Astrocyte of the hippocampus (primary cell): ENCODE results near the gene TMEM163.
A peak's percentile ranks its signal among the peaks of the same experiment; 100 is the strongest.
"Not testable (repeated sequence)": the region's sequence is repeated elsewhere in the genome, so short reads cannot be mapped to it uniquely, and the experiment has no call there.

Experiments
- DNase-seq: peaks from one replicate; pipeline ENCODE4 v3.0.0; 2011; ENCODE audit warnings: low read depth, low spot score

Gene TMEM163

DNA sequence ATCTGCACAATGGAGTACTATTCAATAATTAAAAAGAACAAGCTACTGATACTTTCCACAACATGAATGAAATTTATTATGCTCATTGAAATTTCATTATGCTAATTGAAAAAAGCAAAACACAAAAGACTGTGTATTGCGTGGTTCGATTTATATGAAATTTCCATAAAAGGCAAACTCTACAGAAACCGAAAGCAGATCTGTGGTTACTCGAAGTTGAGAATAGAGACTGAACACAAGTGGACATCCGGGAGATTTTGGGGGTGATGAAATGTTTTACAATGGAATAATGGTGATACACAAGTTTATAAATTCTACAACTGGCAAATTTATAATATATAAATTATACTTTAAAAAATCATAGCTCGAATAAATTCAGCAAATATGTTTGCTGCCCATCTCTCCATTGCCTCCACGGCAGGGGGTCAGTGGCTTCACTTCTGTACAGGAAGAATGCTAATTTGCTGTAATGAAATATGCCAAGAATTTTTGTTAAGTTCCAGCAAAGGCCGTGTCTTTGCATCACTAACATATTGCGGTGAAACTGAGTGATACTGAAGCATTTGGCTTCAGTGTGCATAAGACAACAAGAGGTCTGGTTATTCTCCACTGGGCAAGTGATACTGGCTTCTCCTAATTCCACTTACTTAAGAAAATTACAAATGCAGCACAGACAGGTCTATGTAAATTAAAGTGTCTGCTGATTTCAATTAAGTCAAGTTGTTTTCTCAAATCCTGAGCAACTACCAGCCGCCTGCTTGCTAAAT lies 96.7 kb downstream of the TMEM163 start:
- peak; percentile 73 for DNase-seq

DNA sequence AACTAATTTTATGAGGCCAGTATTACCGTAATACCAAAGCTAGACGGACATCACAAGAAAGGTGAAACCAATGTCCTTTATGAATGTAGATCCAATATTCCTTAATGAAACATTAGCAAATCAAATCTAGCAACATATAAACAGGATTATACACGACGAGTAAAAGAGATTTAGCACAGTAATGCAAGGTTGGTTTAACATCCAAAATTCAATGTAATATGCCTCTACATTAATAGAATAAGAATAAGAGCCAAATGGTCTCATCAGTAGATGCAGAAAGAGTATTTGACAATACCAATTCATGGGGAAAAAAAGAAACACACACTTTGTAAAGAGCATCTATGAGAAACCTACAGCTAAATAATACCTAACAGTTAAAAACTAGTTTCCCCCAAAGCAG lies 99.5 kb downstream of the TMEM163 start:
- no peak for DNase-seq

DNA sequence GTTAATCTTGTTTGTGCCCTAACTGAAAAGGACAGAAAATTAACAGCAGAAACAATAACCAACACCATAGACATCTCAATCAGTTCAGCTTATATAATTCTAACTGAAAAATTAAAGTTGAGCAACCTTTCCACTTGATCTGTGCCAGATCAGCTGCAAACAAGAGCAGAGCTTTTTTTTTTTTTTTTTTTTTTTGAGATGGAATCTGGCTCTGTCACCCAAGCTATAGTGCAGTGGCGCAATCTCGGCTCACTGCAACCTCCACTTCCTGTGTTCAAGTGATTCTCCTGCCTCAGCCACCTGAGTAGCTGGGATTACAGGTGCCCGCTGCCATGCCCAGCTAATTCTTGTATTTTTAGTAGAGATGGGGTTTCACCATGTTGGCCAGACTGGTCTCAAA lies 103.3 kb downstream of the TMEM163 start:
- not testable (repeated sequence) for DNase-seq

DNA sequence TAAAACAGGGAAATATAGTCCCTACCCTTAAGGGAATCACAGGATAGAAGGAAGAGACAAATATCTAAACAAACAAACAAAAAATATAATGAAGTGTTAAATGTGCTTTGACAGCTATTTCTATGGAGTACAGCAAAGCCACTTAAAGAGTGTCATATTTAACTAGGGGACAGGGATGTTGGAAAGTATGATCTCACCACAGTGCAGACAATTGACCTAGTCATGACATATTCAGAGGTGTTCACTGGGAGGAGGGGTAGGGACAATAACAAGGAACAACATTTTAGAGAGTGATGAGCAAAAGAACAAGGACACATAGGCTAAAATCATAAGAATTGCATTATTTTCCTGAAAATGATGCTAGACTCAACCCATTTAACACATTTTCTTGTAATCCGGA lies 107.5 kb downstream of the TMEM163 start:
- no peak for DNase-seq

DNA sequence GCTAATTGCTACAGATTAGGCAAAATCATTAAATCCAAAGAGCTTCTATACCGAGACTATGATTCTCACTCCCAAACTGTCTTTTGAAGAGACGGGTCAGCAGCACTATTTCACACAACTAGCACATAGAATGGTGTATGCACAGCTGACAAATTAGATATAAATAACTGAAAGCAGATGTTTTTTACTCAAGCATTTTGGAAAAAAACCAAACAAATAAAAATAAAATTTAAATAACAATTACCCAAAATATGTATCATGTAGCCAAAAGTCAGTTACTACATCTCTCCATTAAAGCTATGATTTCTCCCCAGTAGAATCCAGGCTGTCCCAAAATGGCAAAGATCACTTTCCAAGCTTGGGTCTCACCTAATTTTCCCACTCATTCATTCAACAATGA lies 107.9 kb downstream of the TMEM163 start:
- DNase-seq: no peak

DNA sequence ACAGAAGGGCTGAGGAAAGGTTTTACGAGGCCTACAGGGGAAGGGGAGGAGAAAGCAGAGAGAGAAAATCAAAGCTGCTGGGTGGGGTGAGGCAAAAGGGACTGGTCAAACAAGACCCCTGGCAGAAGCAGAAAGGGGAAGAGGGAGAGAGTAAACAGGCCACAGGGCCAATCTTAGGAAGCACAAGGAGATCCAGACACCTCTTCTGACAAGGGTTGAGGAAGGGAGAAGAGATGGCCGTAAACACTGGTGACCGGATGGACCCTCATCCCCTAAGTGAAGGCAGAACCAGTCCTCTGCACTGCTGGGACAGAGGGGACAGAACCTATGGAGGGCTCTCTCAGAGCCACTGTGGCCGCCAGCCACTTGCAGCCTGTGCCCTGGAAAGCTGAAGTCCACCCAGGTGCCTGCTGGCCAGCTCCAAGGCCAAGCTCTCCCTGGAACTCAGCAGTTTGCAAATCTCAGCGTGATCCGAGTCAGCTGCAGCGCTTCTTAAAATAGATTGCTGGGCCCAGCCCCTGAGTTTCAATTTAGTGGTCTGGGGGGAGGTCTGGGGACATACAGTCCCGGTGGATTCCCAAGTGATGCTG lies 108.8 kb downstream of the TMEM163 start:
- DNase-seq: no peak

DNA sequence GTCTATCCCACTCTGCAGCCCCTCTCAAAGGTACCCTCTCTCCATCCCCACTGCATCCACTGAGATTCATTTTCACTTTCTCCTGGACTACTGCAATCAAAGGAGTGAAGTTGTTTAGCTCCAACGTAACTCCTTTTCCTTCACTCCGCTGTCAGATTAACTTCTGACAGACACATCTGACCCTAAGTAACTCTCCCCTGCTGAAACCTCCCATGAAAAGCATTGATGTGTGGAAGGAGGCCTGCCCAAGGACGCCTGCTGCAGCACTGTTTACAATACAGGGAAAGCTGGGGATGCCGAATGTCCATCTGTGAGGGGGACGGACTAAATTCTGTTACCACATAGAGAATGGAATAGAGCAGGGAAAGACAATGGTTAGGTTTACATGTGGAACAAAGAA lies 114.8 kb downstream of the TMEM163 start:
- DNase-seq: no peak

DNA sequence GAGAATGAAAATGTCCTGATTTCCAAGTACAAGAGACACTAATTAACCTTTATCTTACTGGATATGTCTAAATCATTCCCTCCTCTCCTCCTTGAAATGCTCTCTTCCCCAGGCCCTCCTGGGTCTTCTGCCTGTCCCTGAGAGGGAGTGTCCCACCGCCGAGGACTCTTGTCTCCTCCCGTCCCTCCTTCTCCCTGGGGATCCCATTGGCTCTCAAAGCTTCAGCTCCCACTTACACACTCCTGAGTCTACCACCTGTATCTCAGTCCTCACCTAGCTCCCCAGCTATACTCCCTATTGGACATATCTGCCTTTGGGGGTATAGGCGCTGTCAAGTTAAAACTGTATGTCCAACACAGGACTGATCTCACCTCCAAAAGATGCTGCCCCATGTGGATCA lies 116.1 kb downstream of the TMEM163 start:
- no peak for DNase-seq

DNA sequence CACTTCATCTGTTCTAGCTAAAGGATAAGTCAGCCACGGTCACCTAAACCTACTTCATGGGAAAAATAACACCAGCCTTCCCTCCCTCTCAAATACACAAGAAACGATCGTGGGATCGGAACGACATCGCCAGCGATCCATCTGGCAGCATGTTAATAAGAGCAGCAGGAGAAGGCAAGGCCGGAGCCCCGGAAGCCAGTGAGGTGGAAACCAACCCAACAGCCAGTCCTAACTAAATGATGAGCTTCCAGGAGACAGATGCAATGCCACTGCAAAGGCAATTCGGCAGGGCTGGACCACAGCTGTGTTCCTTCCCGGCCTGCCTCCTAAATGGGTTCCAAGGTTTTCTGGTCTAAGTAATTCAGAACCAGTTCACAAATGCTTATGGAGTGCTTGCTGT lies 117.5 kb downstream of the TMEM163 start:
- no peak for DNase-seq

DNA sequence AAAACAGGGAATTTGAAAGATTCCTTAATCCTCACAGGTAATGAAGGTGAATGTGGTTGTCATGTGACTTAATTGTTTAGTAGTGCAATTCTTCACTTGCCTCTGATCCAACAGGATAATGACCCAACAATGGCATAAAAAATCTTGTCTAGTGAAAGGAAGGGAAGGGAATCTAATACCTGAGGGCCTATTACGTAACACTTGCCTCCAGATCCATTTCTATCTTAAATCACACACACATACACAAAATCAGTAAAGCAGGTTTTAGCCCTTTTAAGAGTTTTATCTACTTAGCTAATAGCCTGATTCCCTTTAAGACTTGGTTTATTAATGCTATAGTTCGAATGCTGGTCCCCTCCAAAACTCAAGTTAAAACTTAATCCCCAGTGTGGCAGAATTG lies 118.6 kb downstream of the TMEM163 start:
- no peak for DNase-seq

DNA sequence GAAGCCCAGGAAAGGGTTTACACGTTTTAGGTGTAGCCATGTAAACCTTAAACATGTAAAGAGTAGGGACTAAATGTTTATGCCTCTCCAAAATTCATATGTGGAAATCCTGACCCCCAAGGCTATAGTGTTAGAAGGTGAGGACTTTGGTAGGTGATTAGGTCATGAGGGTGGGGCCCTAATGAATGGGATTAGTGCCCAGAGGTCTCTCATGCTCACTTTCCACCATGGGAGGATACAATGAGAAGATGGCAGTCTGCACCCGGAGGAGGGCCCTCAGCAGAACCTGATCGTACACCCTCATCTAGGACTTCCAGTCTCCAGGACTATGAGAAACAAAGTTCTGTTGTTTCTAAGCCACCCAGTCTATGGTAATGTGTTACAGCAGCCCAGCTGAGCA lies 119.6 kb downstream of the TMEM163 start:
- DNase-seq: no peak

DNA sequence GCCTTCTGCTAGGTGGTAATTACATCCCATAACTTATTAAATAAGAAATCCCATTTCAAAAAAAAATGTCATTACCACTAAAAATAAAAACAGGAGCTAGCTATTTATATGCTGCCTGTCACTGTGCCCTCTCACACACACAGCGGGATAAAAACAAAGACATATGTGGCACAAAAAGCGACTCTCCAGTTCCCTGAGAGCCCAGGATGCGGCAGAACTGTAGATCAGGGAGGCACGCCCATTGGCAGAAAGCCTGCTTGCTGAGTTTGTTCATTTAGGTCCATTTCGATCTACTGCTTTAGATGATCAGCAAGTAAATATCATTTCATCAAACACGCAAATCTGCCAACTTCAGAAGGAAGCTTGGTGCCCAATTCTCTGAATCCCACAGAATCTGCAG lies 124.4 kb downstream of the TMEM163 start:
- DNase-seq: no peak

DNA sequence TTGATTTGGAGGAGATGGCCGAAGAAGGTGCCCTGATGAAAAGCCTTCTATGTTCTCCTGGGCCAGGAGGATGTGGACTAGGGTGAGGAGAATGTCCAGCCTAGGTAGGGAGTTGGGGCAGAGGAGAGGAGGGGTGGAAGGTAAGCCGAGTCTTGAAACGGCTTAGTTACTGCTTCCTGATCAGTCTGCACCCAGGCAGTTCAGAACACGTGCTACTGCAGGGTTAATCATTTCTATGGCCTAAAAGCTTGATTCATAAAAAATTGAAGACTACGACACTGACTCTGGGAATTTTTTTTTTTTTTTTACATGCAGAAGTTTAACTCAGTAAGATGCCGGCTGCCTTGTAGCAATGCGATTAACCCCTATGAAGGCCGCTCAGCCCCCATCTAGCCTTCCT lies 125.3 kb downstream of the TMEM163 start:
- no peak for DNase-seq

DNA sequence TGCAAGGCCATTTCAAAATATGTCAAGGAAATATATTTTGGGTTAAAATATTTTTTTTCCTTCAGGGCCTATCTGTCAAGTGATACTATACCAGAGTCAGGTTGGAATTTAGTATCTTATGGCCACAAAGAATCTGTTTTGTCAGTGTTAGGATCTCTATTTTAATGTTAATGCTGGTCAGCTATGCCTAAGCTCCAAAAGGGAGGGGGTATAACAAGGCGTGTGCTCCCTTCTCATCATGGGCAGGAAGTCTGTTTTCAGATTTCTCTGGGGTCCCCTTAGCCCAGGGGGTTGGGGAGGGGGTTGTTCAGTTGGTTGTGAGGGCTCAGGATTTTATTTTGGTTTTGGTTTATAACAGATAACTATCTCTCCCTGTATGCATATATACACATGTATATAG lies 126.4 kb downstream of the TMEM163 start:
- DNase-seq: no peak

DNA sequence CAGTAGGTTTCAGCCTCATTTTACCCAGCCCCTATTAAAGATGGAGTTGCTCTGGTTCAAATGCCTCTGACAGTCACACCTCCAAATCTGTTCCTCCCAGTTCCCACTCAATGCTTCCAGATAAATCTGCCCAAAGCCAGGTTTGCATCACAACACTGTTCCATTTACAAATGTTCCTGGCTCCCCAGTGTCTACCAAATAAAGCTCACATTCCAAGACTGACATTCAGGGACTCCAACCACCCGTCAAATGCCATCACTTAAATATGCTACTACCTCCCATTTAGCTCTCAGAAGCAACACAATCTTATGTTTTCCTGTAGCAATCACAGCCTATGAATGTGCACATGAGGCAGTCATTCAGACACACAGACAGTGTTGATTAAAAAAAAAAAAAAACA lies 127.3 kb downstream of the TMEM163 start:
- no peak for DNase-seq

DNA sequence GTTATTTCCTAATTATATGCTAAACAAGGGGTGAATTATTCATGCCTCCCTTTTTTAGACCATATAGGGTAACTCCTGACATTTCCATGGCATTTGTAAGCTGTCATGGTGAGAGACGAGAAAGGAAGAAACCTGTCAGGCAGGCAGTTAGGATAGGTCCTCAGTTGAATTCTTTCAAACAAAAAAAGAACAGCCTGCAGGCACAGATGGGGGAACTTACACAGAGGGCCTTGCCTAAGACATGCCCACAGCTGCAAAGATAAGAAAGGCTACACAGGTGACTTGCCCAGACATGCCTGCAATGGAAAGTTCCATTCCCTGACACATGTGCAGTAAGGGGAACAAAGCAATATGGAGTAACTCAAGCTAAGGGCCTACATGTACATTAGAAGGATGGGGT lies 128.1 kb downstream of the TMEM163 start:
- no peak for DNase-seq

DNA sequence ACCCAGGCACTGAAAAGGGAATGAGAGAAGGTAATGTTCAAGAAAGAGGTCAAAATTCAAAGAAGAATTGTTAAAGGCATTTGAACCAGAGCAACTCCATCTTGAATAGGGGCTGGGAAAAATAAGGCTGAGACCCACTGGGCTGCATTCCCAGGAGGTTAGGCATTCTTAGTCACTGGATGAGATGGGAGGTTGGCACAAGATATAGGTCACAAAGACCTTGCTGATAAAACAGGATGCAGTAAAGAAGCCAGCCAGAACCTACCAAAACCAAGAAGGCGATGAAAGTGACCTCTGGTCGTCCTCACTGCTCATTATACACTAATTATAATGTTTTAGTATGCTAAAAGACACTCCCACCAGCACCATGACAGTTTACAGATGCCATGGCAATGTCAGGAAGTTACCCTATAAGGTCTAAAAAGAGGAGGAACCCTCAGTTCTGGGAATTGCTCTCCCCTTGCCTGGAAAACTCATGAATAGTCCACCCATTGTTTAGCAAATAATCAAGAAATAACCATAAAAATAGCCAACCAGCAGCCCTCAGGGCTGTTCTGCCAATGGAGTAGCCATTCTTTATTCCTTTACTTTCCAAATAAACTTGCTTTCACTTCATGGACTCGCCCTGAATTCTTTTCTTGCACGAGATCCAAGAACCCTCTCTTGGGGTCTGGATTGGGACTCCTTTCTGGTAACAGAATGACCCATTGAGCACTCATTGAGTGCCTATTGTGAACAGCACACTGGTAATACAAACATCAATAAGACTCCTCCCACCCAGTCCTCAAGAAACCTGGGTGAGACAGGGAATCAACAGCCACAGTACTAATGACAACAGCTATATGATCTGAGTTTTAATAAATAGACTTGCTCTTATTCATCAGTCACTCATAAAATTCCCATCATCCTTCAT lies 129.4 kb downstream of the TMEM163 start:
- not testable (repeated sequence) for DNase-seq

DNA sequence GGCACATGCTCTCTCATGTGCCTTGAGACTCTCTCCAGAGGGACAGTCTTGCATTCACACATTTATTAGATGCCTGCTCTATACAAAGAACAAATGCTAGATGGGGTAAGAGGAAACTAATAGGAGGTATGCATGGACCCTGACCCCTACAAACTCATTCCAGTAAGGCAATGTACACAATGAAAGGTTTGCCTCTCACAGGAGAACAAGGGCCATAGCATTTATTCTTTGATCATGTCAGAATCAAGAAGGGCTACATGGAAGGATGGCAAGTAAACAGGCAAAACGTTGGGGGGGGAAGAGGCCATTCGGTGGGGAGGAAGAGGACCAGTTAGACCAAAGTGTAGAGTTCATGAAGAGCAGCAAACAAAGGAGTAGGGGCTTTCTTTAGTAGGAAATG lies 130.2 kb downstream of the TMEM163 start:
- no peak for DNase-seq

DNA sequence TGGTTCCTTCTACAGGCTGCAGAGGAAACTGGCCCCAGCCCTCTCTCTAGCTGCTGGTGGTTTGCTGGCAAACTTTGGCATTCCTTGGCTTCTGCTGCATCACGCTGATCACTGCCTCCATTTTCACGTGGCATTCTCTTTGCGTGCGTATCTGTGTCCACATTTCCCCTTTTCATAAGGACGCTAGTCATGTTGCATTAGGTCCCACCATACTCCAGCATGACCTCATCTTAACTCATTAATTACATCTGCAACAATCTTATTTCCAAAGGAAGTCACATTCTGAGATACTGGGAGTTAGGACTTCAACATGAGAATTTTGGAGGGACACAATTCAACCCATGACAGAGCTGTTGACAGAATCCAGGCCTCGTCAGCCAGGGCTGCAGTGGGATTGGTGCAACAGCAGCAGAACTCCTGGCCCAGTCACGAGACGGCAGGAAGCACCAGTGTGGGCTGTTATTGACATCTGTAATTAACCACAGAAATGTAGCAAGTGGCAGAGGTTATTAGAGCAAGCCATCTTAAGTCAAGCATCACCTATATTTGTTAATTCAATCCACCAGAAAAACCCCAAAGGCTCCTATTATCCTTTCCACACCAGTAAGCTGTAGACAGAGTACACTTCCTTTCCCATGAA lies 132.4 kb downstream of the TMEM163 start:
- DNase-seq: no peak

DNA sequence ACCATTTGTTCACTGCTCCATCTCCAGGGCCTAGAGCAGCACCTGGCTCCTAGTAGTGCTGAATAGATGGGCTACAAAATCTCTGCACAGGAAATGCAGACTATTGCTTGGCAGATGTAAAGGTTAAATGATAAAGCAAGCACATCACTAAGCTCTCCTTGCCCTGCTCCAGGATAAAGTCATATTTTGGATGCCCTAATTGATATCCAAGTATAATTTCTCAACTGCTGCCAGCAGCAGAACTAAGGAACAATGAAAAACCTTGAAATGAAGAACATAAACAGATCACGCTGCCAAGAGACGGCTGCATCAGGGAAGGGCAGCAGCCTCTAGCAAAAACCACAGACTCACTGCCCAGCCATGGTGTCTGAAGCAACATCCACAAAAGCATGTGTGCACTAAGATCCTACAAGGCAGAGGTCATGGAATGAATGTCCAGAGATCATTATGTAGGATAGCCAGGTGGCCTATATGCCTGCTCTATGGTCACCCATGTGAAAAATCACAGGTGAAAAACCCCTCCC lies 134.7 kb downstream of the TMEM163 start:
- peak; percentile 23 for DNase-seq

DNA sequence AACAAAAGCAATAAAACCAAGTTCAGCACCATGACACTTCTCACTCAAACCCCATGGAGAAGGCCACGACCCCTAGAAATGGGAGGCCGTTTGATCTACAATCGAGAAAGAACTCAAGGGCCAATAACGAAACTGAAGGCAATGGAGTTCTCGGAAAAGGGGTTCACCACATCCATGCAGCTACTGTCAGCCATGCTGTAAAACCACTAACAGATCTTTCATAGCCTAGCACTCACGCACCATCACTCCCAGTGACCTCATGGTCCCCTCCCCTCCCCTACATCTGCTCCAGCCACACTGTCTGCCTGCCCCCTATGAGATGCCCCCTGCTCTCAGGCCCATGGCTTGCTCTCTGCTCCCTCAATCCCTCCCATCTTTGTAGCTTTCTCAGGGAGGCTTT lies 135.3 kb downstream of the TMEM163 start:
- no peak for DNase-seq

DNA sequence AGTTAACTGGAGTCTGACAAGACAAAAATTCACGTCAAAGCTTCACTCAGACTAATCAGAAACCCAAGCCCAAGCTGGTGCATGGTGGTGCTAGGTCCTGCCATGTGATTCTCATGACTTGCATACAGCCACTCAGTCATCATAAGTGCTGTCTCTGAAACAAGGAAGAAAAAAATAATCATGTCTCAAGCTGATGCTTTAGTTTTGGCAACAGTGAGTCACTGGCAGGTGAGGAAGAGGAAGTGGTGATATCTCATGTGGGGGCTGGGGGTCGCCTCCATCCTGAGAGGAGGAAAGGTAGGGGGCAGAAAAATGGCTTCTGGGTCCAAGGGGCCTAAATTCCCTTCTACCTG lies 136.3 kb downstream of the TMEM163 start:
- no peak for DNase-seq
